WI38 (cell line): ENCODE measurements around the gene TRIM66.

Experiments
- H3K4me3 ChIP-seq: 2 replicates; pipeline ENCODE4 v1.5.1; 2011; ENCODE audit warnings: low read depth, mild to moderate bottlenecking, control low read depth, low read length
- TF ChIP-seq, protein P1 (sequence below): IDR thresholded peaks from 2 replicates; pipeline ENCODE4 v1.5.1; 2012; ENCODE audit warnings: low read depth, mild to moderate bottlenecking, control low read depth, low read length

The TRIM66 gene

DNA sequence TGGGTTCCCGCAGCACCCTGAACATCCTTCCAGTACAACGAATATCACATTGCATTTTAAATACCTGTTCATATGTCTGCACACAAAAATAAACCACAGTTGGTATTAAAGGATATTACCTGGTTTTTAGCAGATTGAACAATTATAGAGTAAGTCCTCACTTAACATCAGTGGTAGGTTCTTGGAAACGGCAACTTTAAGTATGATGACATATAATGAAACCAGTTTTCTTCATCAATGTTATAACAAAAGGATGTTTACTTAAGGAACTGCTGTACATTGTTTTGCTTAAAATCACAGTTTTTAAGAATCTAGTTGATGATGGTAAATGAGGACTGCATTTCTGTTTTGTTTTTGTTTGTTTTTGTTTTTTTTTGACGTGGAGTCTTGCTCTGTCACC is 28.0 kb downstream of the TRIM66 start:
- H3K4me3 ChIP-seq, result no peak overlapping the region
- TF ChIP-seq, protein P1, sequence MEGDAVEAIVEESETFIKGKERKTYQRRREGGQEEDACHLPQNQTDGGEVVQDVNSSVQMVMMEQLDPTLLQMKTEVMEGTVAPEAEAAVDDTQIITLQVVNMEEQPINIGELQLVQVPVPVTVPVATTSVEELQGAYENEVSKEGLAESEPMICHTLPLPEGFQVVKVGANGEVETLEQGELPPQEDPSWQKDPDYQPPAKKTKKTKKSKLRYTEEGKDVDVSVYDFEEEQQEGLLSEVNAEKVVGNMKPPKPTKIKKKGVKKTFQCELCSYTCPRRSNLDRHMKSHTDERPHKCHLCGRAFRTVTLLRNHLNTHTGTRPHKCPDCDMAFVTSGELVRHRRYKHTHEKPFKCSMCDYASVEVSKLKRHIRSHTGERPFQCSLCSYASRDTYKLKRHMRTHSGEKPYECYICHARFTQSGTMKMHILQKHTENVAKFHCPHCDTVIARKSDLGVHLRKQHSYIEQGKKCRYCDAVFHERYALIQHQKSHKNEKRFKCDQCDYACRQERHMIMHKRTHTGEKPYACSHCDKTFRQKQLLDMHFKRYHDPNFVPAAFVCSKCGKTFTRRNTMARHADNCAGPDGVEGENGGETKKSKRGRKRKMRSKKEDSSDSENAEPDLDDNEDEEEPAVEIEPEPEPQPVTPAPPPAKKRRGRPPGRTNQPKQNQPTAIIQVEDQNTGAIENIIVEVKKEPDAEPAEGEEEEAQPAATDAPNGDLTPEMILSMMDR, result no peak

DNA sequence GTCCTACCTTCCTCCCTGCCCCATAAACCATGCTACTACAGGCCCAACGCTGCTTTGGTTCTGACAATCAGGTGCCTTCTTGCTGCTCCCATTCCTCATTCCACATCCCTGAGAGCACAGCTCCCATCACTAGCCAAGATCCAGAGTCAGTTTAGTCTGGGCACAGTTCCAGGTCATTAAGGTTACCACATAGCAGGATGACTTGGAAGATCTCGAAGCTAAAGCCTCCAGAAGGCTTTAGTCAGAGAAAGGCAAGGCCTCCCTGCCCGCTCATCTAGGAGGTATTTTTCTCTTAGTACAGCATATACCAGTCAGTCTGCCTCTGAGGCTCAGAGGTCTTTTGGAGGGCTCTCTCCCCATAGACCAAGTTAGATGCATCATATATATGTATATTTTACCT is 30.3 kb downstream of the TRIM66 start:
- TF ChIP-seq, protein P1, result no peak
- no peak overlapping the region for H3K4me3 ChIP-seq

DNA sequence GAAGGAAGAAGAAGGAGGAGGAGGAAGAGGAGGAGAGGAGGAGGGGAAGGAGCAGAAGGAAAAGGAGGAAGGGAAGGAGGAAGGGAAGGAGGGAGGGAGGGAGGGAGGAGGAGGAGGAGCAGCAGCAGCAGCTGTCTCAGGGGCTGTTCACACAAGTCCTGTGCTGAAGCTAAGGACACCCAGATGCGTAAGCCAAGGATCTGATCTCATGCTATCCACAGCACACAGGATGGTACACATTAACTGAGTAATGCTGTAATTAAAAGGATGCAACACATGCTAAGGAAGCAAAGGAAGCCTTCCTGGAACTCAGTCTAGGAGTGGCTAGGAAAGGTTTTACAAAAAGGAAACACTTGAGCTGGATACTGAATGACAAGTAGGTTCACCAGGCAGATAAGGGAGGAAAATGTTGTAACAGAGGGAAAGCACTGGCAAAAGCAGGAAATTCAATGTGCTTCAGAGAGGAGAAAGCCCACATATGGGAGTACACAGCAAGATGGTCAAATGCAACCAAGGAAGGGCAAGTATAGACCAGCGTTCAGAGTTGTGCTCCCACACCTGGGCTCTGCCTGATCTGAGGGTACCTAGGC is 32.0 kb downstream of the TRIM66 start:
- no peak overlapping the region for H3K4me3 ChIP-seq
- TF ChIP-seq, protein P1, result no peak

DNA sequence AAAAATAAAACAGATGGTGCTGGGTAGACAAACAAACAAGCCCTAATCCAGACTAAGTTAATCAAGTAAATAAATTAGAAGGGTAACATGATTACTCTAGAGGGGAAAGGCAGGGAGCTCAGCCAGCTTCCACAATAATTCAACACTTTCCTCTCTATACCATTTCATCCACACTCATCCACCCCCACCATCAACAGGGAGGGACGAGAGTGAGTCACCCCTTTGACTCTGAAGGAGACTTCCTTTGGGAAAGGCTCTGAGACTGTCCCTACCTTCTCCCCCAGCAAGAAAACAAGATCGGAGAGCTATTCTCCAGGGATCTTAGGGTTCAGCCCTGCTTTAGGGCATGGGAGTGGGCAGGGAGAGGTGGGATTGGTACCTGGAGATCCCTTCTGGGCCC is 33.1 kb downstream of the TRIM66 start:
- H3K4me3 ChIP-seq, result no peak overlapping the region
- TF ChIP-seq, protein P1, result no peak

DNA sequence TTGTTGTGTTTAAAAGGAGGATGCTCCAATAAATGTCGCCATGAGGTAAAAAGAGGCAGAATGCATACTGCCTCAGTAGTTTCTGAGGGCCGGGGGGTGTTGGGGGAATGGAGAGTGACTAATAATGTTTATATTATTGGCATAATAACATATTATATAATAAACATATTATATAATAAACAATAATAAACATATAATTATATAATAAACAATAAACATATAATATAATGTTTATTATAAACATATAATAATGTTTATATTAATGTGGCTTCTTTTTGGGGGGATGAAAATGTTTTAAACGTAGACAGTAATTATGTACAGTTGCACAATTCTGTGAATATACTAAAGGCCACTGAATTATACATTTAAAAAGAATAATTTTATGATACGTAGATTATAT is 35.6 kb downstream of the TRIM66 start:
- TF ChIP-seq, protein P1, result no peak
- no peak overlapping the region for H3K4me3 ChIP-seq

DNA sequence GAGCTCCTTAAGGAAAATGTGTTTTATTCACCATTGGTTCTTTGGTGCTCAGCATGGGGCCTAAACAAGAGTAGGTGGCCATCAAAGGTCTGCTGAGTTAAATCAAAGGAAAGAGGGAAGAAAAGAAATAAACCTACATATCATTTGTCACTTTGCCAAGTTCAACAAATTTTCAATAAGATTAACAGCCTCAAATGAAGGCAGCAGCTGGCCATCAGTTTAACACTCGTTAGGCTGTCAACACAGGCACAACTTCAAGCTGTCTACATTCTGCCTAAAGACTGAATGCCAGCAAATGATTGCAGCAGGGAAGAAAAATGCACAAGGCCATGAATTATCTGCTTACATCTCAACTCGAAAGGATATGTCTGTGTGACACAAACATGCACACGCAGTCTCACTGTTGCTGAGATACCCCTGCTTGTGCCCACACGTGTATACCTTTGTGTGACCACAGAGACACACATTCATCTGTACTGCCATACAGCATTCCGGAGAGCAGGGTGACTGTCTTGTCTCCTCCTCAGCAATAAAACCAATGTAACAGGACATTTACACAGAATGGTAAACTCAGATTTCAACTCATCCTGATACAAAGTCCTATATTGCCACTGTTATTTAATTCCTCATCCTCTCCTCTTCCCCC is 40.1 kb downstream of the TRIM66 start:
- TF ChIP-seq, protein P1, result no peak
- H3K4me3 ChIP-seq, result no peak overlapping the region

DNA sequence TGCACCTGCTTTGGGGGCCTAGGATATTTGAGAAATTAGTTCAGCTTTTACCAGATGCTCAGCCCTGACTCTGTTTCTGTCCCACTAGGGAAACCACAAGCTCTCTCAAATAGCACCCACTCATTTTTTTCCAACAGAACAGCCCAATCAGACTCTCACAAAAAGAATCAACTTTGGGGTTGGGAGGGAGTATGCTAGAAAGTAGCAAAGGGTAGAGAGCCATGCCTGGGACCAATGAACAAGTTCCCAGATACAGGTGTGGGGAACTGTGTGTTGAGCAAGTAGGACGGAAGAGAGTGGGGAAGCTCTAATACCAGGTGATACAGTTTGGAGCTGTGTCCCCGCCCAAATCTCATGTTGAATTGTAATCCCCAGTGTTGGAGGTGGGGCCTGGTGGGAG is 41.1 kb downstream of the TRIM66 start:
- no peak overlapping the region for H3K4me3 ChIP-seq
- TF ChIP-seq, protein P1, result no peak
